ENCODE measurements around the gene PLSCR4. TPM values are rescaled to one million over a fixed set of nuclear protein-coding genes. Genes with fewer than 3 reads are reported as not detected.
A peak's percentile ranks its signal among the peaks of the same experiment; 100 is the strongest.
"Not testable (repeated sequence)": the region's sequence is repeated elsewhere in the genome, so short reads cannot be mapped to it uniquely, and the experiment has no call there.

PLSCR4 gene
- total and polyA plus RNA-seq, 12 donors, result 17.2 to 155 (median 60.1) TPM

DNA sequence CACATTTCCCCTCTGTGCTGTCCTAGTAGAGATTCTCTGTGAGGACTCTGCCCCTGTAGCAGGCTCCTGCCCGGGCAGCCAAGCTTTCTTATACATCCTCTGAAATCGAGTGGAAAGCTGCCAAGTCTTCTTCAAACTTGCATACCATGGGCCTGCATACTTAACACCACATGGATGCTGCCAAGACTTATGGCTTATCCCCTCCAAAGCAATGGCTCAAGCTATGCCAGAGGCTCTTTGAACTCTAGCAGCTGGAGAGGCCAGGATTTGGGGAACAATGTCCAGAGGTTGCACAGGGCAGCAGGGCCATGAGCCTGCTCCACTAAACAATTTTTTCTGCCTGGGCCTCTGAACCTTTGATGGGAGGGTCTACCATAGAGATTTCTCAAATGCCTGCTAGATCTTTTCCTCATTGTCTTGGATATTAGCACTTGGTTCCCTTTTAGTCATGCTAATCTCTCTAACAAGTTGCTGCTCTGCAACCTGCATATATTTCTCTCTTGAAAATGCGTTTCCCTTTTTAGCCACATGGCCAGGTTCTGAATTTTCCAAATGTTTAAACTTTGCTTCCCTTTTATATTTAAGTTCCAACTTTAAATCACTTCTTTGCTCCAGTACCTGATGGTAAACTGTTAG is 6.1 kb upstream of the PLSCR4 start:
- Histone ChIP-seq H3K9me3 (replicated peaks in 1 of 3) (no peaks in the 10 kb centered on the region), H3K36me3 (replicated peaks in 1 of 2) (no peaks in the 10 kb centered on the region), H3K27me3 (no peaks in the 10 kb centered on the region), H3K4me1 (replicated peaks in 1 of 2) (peaks cover 5 to 6% of the 10 kb centered on the region in 2 donors), H3K27ac (no peak overlapping the region), H3K4me3 (no peak overlapping the region)
- TF ChIP-seq, protein P1, sequence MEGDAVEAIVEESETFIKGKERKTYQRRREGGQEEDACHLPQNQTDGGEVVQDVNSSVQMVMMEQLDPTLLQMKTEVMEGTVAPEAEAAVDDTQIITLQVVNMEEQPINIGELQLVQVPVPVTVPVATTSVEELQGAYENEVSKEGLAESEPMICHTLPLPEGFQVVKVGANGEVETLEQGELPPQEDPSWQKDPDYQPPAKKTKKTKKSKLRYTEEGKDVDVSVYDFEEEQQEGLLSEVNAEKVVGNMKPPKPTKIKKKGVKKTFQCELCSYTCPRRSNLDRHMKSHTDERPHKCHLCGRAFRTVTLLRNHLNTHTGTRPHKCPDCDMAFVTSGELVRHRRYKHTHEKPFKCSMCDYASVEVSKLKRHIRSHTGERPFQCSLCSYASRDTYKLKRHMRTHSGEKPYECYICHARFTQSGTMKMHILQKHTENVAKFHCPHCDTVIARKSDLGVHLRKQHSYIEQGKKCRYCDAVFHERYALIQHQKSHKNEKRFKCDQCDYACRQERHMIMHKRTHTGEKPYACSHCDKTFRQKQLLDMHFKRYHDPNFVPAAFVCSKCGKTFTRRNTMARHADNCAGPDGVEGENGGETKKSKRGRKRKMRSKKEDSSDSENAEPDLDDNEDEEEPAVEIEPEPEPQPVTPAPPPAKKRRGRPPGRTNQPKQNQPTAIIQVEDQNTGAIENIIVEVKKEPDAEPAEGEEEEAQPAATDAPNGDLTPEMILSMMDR (IDR thresholded peaks at IDR 0.05), result no peak
- TF ChIP-seq POLR2A (IDR thresholded peaks at IDR 0.05), result no peak
- WGBS, 4 donors, result 77 to 95% (median 79%) methylated on average over 1 to 3 of the region's 3 CpGs
- DNase-seq, result no peak
- intact Hi-C loops (cut with DNase I), result no loop called here

DNA sequence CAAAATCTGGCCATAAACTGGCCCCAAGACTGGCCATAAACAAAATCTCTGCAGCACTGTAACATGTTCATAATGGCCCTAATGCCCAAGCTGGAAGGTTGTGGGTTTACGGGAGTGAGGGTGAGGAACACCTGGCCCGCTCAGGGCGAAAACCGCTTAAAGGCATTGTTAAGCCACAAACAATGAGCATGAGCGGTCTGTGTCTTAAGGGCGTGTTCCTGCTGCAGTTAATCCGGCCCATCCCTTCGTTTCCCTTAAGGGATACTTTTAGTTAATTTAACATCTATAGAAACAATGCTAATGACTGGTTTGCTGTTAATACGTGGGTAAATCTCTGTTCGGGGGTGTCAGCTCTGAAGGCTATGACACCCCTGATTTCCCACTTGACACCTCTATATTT is 1.5 kb upstream of the PLSCR4 start:
- DNase-seq; H3K9me3 ChIP-seq (replicated peaks in 1 of 3); H3K27me3 ChIP-seq; intact Hi-C loops (cut with DNase I); H3K36me3 ChIP-seq (replicated peaks in 1 of 2); H3K4me3 ChIP-seq: not testable (repeated sequence)
- peak overlapping the region; percentile 93 to 96 (median 95) for H3K27ac ChIP-seq
- 73 to 90% (median 86%) methylated on average over 10 of the region's 10 CpGs for WGBS, 4 donors
- H3K4me1 ChIP-seq (replicated peaks in 1 of 2), result peaks cover 20 to 23% of the 10 kb centered on the region in 2 donors

DNA sequence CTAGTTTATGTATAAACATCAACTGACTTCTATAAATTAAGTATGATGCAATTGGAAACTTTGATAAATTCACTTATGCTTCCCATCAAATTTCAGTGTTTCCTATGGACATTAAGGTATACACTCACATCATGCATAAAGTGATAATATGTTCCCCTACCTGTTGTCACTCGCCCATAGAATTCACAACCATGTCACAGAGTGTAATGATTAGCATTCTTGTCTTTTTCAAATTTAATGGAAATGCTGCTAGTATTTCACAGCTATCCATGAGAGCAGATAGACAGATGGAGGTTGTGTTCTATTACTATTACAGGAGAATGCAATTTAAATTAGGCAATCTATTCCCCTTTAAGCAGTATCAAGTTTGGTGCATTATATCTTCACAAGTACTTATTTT is 984 bp downstream of the PLSCR4 start:
- WGBS, 4 donors, result 11 to 28% (median 20%) methylated on average over 1 of the region's 1 CpG
- DNase-seq, result no peak
- Histone ChIP-seq H3K9me3 (replicated peaks in 1 of 3) (no peaks in the 10 kb centered on the region), H3K4me1 (replicated peaks in 1 of 2) (peaks cover 20 to 40% of the 10 kb centered on the region in 2 donors), H3K27ac (peak overlapping the region; percentile 93 to 96 (median 95)), H3K27me3 (no peaks in the 10 kb centered on the region), H3K36me3 (replicated peaks in 1 of 2) (no peaks in the 10 kb centered on the region), H3K4me3 (peak overlapping the region in 3 of 4 donors; percentile 63 to 85 (median 84))
- TF ChIP-seq, protein P1 (IDR thresholded peaks at IDR 0.05), result no peak
- no peak for TF ChIP-seq POLR2A (IDR thresholded peaks at IDR 0.05)
- intact Hi-C loops (cut with DNase I), result no loop called here

DNA sequence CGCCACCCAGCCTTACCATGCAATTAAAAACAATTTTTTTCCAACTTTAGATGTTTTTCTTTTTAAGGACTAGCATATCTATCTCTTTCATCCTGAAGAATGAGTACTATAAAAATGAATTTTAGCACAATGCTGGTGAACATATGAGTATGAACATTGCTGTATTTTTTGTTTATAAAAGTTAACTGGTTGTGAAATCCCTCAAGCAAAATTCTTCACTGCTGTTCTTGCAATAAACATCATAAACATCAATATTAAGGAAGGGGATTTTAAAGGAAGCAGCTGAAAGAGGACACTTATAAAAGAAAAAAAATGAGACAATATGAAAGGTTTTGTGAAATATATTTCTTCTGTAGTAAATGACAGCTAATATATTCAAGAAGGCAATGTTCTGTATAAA is 3.0 kb downstream of the PLSCR4 start:
- no peaks in the 10 kb centered on the region for H3K36me3 ChIP-seq (replicated peaks in 1 of 2)
- no peak overlapping the region for H3K27ac ChIP-seq
- TF ChIP-seq, protein P1 (IDR thresholded peaks at IDR 0.05), result no peak
- 78 to 98% (median 90%) methylated on average over 1 of the region's 1 CpG for WGBS, 4 donors
- no peaks in the 10 kb centered on the region for H3K9me3 ChIP-seq (replicated peaks in 1 of 3)
- DNase-seq, result no peak
- H3K4me1 ChIP-seq (replicated peaks in 1 of 2), result peaks cover 20 to 40% of the 10 kb centered on the region in 2 donors
- intact Hi-C loops (cut with DNase I), result no loop called here
- H3K4me3 ChIP-seq, result peak overlapping the region in 1 of 4 donors; percentile 84
- H3K27me3 ChIP-seq, result no peaks in the 10 kb centered on the region

GRCh38 chr3:146246526-146246925 is 4.4 kb downstream of the PLSCR4 start:
- H3K27ac ChIP-seq, result no peak overlapping the region
- peaks cover 12 to 40% of the 10 kb centered on the region in 2 donors for H3K4me1 ChIP-seq (replicated peaks in 1 of 2)
- no peaks in the 10 kb centered on the region for H3K27me3 ChIP-seq
- 75 to 84% (median 79%) methylated on average over 2 of the region's 2 CpGs for WGBS, 4 donors
- H3K9me3 ChIP-seq (replicated peaks in 1 of 3), result no peaks in the 10 kb centered on the region
- H3K4me3 ChIP-seq, result no peak overlapping the region
- H3K36me3 ChIP-seq (replicated peaks in 1 of 2), result no peaks in the 10 kb centered on the region
- DNase-seq, result no peak
- TF ChIP-seq POLR2A (IDR thresholded peaks at IDR 0.05), result no peak
- TF ChIP-seq, protein P1 (IDR thresholded peaks at IDR 0.05), result no peak
- intact Hi-C loops (cut with DNase I), result no loop called here

Measured in adrenal gland (tissue), 12 donors.